SW 1271 (cell line): Measurements from ENCODE around the gene BCKDHB.
"Not testable (repeated sequence)": the region's sequence is repeated elsewhere in the genome, so short reads cannot be mapped to it uniquely, and the experiment has no call there.

Source experiments
- DNase-seq, 2 experiments: peaks; one replicate each; lab custom pipeline; 2025; lab: John Stamatoyannopoulos, UW

Gene BCKDHB

GRCh38 chr6:80209430-80209829 lies 103.0 kb downstream of the BCKDHB start:
- no peak for DNase-seq

- DNase-seq = no peak
Measured at GRCh38 chr6:80210618-80211017, 104.1 kb downstream of the BCKDHB start.

- DNase-seq = no peak
Measured at GRCh38 chr6:80211286-80211685, 104.8 kb downstream of the BCKDHB start.

- DNase-seq = not testable (repeated sequence)
Measured at GRCh38 chr6:80211890-80212289, 105.4 kb downstream of the BCKDHB start.

- peak; percentile 11 to 62 for DNase-seq
Measured at GRCh38 chr6:80214436-80215022, 108.1 kb downstream of the BCKDHB start.

GRCh38 chr6:80215063-80215462 lies 108.6 kb downstream of the BCKDHB start:
- no peak for DNase-seq

- no peak for DNase-seq
Measured at GRCh38 chr6:80217794-80218193, 111.3 kb downstream of the BCKDHB start.

- no peak for DNase-seq
Measured at GRCh38 chr6:80223743-80224212, 117.3 kb downstream of the BCKDHB start.

GRCh38 chr6:80226151-80226550 lies 119.7 kb downstream of the BCKDHB start:
- DNase-seq = no peak

- no peak for DNase-seq
Measured at GRCh38 chr6:80226699-80227098, 120.2 kb downstream of the BCKDHB start.

- no peak for DNase-seq
Measured at GRCh38 chr6:80227545-80228105, 121.2 kb downstream of the BCKDHB start.

- no peak for DNase-seq
Measured at GRCh38 chr6:80233262-80233661, 126.8 kb downstream of the BCKDHB start.

- DNase-seq = no peak
Measured at GRCh38 chr6:80233958-80234357, 127.5 kb downstream of the BCKDHB start.

GRCh38 chr6:80234401-80234800 lies 127.9 kb downstream of the BCKDHB start:
- no peak for DNase-seq

- DNase-seq = no peak
Measured at GRCh38 chr6:80234908-80235307, 128.4 kb downstream of the BCKDHB start.

GRCh38 chr6:80235647-80236046 lies 129.2 kb downstream of the BCKDHB start:
- DNase-seq = no peak

- DNase-seq = not testable (repeated sequence)
Measured at GRCh38 chr6:80238754-80239153, 132.3 kb downstream of the BCKDHB start.

GRCh38 chr6:80245043-80245442 lies 138.6 kb downstream of the BCKDHB start:
- DNase-seq = no peak

- DNase-seq = no peak
Measured at GRCh38 chr6:80249897-80250296, 143.4 kb downstream of the BCKDHB start.

GRCh38 chr6:80250391-80250997 lies 144.0 kb downstream of the BCKDHB start:
- DNase-seq = no peak

- no peak for DNase-seq
Measured at GRCh38 chr6:80251321-80251720, 144.8 kb downstream of the BCKDHB start.

- no peak for DNase-seq
Measured at GRCh38 chr6:80254716-80255115, 148.2 kb downstream of the BCKDHB start.

- no peak for DNase-seq
Measured at GRCh38 chr6:80256691-80257090, 150.2 kb downstream of the BCKDHB start.

- DNase-seq = no peak
Measured at GRCh38 chr6:80259118-80259517, 152.6 kb downstream of the BCKDHB start.
